Astrocyte (in vitro differentiated cells and primary cell): ENCODE results near the gene PCDHA4.

ENCODE experiments used
- EZH2 ChIP-seq: IDR thresholded peaks from 2 replicates; pipeline ENCODE4 v1.6.1; 2012; ENCODE audit warnings: mild to moderate bottlenecking, low read length, inconsistent platforms; ENCODE audit not compliant: insufficient read depth
- TF ChIP-seq, protein P1 (sequence below): IDR thresholded peaks from 2 replicates; pipeline ENCODE4 v1.5.1; 2011; ENCODE audit warnings: low read depth, mild to moderate bottlenecking, inconsistent platforms, low read length, moderate library complexity; ENCODE audit not compliant: insufficient read depth

DNA sequence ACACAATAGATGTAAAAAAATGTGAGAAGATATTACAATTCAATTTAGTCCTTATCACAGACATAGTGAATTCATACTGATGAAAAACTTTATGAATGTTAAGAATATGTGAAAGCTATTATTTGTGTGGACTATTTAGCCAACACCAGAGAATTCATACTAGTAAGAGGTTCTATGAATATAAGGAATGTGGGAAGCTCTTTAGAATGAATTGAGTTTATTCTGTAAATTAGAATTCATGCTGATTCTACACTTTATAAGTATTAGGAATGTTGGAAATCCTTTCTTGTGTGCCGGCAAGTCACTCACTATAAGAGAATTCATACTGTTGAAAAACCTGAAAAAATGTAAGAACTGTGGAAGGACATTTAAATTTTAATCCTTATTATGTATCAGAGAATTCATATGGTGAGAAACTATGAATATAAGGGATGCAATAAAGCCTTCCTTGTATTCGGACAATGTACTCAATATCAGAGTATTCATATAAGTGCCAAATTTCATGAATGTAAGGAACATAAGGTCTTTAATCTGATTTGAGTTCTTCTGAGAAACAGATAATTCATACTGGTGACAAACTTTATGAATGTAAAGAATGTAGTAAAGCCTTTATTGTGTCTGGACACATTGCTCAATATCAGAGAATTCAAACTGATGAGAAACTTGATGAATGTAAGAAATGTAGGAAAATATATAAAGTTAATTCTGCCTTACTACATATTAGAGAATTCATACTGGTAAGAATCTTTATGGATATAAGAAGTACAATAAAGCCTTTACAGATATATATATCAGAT, 42.5 kb upstream of the PCDHA4 start:
- TF ChIP-seq, protein P1, sequence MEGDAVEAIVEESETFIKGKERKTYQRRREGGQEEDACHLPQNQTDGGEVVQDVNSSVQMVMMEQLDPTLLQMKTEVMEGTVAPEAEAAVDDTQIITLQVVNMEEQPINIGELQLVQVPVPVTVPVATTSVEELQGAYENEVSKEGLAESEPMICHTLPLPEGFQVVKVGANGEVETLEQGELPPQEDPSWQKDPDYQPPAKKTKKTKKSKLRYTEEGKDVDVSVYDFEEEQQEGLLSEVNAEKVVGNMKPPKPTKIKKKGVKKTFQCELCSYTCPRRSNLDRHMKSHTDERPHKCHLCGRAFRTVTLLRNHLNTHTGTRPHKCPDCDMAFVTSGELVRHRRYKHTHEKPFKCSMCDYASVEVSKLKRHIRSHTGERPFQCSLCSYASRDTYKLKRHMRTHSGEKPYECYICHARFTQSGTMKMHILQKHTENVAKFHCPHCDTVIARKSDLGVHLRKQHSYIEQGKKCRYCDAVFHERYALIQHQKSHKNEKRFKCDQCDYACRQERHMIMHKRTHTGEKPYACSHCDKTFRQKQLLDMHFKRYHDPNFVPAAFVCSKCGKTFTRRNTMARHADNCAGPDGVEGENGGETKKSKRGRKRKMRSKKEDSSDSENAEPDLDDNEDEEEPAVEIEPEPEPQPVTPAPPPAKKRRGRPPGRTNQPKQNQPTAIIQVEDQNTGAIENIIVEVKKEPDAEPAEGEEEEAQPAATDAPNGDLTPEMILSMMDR = no peak
- no peak for TF ChIP-seq EZH2
